HG03432 (cell line): ENCODE results near the gene SYCE3.
"Not testable (repeated sequence)": the region's sequence is repeated elsewhere in the genome, so short reads cannot be mapped to it uniquely, and the experiment has no call there.

ENCODE experiments used
- ATAC-seq: cut with Tn5 transposase; IDR thresholded peaks from one replicate; pipeline ENCODE4 v1.9.1; 2021; ENCODE audit warnings: mild to moderate bottlenecking, moderate library complexity; ENCODE audit not compliant: unreplicated experiment

The SYCE3 gene

DNA sequence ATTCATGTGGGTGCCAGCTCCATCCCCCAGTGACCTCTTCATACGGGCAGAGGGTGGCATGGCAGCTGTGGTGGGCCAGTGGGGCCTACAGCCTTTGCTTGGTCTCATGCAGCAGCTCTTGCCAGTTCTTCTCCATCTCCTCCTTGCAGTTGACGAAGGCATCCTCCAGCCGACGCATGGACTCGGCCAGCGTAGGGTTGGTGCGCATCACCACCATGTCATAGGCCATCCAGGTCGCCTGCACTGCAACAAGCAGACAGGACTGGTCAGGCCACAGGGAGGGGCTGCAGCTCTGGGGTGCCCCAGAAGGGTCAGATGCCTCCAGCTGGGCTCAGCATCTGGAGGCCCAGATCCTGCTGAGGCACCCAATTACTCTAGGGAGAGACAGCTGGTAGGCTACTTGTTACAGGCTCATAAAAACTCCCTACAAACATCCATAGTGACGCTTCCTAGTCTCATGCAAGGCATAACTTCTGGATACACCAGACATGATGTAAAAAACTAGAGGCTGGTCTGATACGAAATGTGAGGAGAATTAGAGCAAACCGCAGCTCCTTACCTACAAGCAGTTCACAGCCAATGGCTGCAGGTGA lies 11.5 kb downstream of the SYCE3 start:
- ATAC-seq, result no peak

DNA sequence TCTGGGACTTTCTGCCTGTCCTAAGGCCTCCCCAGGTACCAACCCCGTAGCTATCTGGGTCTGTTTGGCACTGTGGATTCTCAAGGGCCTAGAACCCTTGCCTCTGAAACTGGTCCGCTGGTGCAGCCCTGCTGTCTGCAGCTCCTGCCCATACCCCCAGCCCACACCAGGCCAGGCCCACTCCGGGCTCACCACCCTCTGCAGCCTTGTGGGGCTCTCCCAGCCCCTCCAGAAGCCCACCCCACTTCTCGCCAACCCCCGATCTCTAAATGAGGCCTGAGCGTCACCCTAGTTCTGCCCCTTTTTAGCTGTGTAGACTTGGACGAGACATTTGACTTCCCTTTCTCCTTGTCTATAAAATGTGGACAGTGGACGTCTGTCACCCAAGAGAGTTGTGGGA lies 12.3 kb downstream of the SYCE3 start:
- ATAC-seq, result no peak

DNA sequence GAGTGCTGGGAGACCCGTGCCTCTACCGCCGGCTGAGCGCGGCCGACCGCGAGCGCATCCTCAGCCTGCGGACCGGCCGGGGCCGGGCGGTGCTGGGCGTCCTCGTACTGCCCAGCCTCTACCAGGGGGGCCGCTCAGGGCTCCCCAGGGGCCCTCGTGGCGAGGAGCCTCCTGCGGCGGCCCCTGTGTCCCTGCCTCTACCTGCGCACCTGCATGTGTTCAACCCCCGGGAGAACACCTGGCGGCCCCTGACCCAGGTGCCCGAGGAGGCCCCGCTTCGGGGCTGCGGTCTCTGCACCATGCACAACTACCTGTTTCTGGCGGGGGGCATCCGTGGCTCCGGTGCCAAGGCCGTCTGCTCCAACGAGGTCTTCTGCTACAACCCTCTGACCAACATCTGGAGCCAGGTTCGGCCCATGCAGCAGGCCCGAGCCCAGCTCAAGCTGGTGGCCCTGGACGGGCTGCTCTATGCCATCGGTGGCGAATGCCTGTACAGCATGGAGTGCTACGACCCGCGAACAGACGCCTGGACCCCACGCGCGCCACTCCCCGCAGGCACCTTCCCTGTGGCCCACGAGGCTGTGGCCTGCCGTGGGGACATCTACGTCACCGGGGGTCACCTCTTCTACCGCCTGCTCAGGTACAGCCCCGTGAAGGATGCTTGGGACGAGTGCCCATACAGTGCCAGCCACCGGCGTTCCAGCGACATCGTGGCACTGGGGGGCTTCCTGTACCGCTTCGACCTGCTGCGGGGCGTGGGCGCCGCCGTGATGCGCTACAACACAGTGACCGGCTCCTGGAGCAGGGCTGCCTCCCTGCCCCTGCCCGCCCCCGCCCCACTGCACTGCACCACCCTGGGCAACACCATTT lies 13.6 kb downstream of the SYCE3 start:
- ATAC-seq, result no peak

DNA sequence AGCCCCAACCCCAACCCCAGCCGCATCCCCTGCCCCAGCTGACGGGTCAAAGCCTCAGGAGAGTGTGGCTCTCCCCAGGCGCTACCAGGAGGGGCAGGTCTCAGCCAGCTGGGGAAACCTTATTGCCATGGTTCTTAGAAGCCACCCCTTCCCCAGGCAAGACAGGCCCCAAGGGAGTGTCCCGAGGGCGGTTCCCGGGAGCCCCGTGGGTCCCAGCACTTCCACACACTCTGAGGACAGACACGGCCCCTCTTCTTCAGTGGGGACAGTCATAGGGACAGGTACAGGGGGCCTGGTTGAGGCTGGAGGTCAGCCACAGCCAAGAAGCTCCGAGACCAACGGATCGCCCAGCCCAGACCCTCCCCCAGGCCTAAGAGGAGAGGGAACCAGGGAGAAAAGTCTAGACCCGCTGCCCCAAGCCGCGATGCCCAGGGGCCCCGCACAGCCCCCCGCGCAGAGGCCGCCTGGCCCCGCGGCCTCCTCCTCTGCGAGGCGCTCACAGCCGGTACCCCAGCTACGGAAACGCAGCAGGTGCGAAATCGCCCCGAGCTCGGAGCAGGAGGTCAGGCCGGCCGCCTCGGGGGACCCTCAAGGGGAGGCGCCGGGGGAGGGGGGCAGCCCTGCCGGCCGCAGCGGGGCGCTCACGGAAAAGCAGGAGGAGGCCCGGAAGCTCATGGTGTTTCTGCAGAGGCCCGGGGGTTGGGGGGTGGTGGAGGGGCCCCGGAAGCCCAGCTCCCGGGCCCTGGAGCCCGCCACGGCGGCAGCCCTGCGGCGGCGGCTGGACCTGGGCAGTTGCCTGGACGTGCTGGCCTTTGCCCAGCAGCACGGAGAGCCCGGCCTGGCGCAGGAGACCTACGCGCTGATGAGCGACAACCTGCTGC lies 14.4 kb downstream of the SYCE3 start:
- no peak for ATAC-seq

DNA sequence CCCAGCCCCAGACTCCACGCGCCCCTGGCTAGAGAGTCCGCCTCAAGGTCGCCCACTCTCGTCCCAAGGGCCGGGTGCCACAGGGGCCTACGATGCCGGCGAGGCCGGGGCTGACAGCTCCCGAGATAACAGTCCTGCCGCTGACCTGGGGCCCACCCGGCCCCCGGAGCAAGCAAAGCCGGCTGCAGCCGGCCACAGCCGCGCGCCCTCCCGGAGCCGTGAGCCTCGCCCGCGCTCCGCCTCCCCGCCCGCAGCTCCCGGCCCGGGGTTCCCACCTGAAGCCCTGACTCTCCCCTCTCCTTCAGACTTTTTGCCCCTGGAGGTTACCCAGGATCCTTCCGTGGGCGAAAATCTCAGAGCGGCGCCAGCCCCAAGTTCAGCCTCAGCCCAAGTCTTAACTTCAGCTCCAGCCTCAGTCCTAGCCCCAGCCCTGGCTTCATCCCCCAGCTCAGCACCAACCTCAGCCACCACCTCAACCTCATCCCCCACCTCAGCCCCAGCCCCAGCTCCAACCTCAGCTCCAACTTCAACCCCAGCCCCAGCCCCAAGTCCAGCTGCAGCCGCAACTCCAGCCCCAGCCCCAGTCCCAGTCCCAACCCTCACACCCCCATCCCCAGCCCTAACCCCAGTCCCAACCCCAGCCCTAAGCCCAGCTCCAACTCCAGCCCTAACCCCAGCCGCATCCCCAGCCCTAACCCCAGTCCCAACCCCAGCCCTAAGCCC lies 15.3 kb downstream of the SYCE3 start:
- ATAC-seq, result no peak

DNA sequence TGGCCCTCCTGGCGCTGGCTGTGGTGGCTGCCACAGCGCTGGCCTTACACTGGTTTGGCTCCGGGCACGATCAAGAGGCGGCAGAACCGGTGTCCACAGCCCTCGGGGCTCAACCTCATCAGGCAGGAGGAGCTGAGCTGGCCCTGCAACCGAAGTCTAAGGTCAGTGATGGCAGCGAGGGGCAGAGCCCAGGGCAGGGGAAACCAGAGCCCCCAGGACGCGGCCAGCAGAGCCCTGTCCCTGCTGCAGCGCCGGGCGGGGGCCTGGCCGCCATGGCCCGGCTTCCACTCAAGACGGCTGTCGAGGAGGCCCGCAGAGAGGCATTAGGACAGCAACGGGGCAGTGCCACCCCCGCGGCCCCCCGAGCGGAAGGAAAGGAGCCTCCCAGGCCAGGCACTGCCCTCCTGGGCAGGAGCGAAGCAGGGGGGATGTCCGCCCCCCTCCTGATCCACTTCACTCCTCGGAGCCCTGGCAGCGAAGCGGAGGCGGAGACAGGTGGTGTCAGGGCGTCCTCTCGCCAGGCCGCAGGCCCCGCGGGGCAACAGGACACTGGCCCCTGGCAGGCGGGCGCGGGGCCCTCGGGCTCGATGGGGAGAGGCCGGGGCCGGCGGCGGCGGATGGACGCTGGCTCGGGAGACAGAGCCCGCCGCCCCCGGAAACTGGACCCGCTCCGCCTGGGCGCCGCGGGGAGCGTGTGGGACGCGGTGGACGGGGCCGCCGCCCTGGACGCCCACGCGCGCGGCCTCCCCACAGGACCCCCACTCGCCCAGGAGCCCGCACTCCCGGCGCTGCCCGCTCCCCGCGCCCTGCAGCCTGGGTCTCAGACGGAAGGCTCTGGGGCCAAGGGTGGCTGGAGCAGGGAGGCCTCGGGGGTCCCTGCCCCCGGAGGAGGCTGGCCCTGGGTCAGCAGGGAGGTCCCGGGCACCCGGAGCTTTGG lies 16.1 kb downstream of the SYCE3 start:
- no peak for ATAC-seq

DNA sequence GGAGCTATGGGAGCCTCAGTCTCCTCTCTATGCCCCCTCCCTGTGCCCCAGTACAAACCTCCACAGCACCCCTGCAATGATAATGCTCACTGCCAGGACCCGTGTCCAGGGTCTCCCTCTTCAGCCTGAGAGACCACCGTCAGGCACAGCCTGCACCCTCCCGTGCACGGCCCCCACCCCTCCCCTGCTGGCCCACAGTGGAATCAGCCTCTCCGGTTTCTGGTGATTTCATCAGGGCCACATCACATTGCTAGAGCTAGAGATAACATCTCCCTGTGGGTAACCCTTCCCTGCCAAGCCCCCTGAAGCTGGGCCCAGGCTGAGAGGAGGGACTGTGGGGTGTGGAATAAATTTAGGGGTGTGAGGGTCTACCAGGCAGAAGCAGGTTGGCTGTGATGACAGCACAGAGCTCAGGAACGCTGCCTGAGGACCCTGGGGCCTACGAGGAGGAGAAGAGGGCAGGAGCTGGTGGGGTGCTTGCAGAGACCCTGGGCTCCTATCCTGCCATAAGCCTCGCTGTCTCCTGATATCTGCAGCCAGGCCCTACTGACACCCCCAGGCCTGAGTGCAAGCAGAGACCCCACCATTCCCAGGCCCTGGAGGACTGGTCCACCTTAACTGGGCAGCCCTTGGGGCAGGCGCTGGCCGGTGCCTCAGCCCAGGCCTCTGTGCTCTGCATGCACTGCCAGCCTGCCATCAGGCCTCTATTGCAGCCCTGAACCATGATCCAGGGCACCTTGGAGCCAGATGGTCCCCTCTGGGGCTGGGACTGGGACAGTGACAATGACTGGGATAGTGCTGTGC lies 17.0 kb downstream of the SYCE3 start, which contains the start of gene KLHDC7B:
KLHDC7B (plus strand) TSS at position 378 of the 804 bp plus-strand sequence; CDS start at position 723, 345 bp downstream.
- ATAC-seq, result no peak

DNA sequence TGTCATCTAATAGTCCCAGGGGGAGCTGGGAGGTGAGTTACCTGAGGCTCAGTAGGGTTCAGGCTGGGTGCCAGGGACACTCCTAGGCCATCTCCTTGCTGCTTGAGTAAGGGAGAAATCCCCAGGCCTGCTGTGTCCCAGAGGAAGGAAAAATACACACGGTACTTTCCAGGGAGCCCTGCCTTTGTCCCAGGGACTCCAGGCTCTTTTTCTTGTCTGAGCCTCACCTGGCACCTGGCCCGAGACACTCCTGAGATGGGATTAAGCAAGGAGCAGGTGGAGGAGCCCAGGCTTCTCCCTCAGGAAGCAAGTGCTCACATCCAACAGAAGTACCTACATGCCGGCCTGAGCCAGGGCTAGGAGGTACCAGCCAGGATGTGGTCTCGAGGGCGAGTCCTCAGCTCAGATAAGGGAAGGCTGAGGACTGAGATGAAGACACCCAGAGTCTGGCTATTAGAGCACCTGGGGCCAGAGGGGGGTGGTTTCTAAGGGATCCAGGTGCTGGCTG lies 17.9 kb downstream of the SYCE3 start:
- no peak for ATAC-seq

DNA sequence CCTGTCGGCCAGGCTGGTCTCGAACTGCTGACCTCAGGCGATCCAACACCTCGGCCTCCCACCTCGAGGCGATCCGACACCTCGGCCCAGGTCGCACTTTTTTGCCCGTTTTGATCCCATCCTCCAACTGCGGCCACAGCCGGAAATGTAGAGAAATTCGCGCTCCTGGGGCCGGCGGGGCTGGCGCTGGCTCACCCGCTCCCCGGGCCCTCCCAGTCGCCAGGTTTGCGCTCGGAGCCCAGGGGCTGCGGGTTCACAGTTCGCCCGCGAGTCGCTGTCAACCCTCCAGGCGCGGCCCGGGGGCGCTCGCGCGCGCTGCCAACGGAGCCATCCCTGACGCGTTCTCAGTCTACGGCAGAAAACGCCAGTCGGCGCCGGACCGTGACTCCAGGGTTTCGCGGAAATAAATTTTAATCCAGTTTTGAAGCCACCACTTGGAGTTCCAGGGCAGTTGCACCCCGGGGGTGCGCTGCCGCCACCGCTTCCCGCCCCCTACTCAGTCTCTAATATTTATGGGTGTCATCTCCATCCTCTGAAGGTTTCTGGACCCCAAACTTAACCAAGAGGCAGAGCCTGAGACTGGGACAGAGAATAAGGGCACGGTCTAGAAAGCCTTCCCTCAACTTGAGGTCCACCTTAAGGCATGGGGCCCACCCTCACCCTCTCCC lies 18.5 kb downstream of the SYCE3 start:
- ATAC-seq, result no peak

DNA sequence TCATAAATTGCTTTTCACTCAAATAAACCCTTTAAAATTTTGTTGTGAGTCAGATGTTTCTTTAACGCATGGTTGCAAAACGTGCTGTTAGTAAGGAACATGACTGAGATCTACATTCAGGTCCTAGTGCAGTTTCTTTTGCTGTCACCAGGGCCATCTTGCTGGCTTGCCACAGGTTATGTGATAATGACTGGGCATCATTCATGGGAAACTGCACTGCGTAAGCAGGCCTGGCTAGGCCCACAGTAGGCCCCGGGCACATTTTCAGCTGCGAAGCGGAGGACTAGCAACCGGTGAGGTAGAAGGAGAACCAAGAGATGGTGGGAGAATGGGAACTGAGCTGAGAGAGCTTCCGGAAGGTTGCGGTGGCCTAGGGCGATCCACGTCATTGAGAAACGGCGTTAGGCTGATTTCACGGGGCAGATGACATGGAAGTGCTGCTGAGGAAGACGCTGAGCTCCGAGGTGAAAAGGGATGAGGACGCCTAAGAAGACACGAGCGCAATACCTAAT lies 20.2 kb downstream of the SYCE3 start:
- ATAC-seq, result no peak

DNA sequence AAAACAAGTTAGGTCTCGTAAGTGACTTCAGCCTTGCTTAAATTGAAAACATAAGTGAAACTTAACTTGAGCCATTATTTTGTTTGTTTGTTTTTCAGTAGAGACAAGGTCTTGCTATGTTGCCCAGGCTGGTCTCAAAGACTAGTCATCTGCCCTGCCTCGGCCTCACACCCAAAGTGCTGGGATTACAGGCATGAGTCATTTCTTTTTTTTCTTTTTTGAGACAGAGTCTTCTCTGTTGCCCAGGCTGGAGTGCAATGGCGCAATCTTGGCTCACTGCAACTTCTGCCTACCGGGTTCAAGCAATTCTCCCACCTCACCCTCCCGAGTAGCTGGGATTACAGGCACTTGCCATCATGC lies 21.1 kb downstream of the SYCE3 start:
- ATAC-seq, result not testable (repeated sequence)

DNA sequence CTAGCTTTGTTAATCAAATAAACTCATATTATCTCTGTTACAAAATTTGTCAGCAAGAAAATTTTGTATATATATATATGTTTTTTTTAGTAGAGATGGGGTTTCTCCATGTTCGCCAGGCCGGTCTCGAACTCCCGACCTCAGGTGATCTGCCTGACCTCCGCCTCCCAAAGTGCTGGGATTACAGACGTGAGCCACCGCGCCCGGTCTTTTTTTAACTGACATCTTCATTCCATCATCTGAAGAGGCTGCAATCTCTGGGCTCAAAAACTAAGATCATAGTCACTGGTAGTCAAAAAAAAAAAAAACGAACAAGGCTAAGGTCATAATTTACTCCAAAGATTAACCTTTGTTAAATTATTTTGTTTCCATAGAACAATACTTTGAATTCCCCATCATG lies 22.3 kb downstream of the SYCE3 start:
- no peak for ATAC-seq

DNA sequence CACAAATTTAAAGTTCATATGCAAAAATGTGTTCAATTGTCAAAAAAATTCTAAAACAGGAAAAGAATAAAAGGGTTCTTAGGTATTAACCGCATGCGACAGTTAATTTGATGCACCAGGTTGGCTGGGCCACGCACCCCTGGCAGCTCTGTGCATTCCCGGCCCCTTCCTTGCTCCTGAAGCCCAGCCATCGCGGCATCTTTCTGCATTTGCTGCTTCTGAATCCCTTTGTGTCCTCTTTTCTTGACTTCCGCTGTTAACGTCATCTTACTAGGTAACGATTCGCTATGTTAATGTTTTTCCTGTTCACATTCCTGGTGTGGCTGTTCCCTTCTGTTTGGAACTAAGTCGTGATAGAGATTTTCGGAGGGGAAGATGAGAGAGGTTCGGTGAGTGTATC lies 25.0 kb downstream of the SYCE3 start:
- ATAC-seq, result no peak

DNA sequence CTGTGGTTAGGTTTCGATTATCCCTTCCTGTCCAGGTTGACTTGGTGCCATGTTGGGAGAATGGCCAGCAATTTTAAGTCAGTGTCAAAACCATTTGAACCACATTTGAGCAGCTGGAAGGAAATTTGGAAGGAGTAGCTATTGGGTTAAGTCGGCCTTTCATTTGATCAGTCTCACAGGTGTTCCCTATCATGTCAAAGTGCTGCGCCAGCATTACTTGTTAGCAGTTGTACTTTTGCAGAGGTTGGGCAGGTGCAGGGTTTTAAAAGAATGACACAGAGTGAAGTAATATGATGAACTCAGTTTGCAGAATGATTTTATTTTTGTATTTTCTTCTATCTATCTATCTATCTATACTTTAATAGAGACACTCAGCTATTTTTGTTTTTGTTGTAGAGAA lies 26.5 kb downstream of the SYCE3 start:
- ATAC-seq, result no peak

DNA sequence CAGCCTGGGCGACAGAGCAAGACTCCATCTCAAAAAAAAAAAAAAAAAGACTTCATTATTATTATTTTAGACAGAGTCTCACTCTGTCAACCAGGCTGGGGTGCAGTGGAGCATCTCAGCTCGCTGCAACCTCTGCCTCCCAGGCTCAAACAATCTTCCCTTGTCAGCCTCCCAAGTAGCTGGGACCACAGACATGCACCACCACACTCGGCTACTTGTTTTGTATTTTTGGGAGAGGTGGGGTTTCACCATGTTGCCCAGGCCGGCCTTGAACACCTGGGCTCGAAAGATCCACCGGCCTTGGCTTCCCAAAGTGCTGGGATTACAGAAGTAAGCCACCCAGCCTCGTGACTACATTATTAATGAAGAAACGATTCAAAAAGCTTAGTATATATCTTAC lies 27.6 kb downstream of the SYCE3 start:
- no peak for ATAC-seq

DNA sequence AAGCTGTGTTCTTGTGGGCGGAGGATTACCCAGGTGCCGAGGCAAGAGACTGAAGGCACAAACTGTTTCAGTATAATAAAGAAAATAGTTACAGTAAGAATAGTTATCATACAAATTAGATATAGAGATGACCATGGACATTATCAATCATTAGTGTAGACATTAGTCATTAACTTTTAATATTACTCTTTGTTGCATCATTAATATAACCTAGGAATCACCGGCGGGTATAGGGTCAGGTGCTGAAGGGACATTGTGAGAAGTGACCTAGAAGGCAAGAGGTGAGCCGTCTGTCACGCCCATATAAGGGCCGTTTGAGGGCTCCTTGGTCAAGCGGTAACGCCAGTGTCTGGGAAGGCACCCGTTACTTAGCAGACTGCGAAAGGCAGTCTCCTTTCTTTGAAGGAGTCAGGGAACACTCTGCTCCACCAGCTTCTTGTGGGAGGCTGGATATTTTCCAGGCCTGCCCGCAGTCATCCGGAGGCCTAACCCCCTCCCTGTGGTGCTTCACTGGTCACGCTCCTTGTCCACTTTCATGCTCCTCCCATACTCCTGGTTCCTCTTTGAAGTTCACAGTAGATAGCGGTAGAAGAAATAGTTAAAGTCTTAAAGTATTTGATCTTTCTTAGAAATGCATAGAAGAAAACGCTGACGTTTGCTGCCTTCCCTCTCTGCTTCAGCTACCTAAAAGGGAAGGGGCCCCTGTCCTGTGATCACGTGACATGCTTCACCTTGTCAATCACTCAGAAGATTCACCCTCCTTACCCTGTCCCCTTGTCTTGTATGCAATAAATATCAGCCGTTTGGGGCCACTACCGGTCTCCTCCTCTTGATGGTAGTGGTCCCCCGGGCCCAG lies 28.6 kb downstream of the SYCE3 start:
- ATAC-seq, result not testable (repeated sequence)
